Aorta (tissue), 5 donors: ENCODE data around the gene TAF3. TPM values are rescaled to one million over a fixed set of nuclear protein-coding genes. Genes with fewer than 3 reads are reported as not detected.

Source experiments
- ATAC-seq: fragments of 200-7000 bp; cut with Tn5 transposase; one replicate; pipeline ENCODE4 v1.9.1; 2022; ENCODE audit warnings: moderate library complexity; ENCODE audit not compliant: low FRiP score
- DNase-seq, 2 donors: peaks; one replicate each; pipeline ENCODE4 v3.0.0-alpha.2; 2020
- H3K27ac ChIP-seq, 2 donors: one replicate each; pipeline ENCODE4 v1.5.1; 2013; ENCODE audit warnings: low read length in 2 of 2, mild to moderate bottlenecking in 2 of 2, moderate library complexity in 2 of 2, control low read depth in 1 of 2, inconsistent platforms in 1 of 2, low read depth in 1 of 2
- H3K27me3 ChIP-seq, 2 donors: one replicate each; pipeline ENCODE4 v1.6.1; 2013; ENCODE audit warnings: control low read depth in 1 of 2, low read length in 1 of 2, mild to moderate bottlenecking in 1 of 2, moderate library complexity in 1 of 2; ENCODE audit not compliant: insufficient read depth in 2 of 2, control insufficient read depth in 1 of 2
- H3K36me3 ChIP-seq, 2 donors: one replicate each; pipeline ENCODE4 v1.6.1; 2013; ENCODE audit warnings: control low read depth in 1 of 2, low read length in 1 of 2, mild to moderate bottlenecking in 1 of 2; ENCODE audit not compliant: insufficient read depth in 2 of 2, control insufficient read depth in 1 of 2
- H3K4me1 ChIP-seq, 2 donors: one replicate each; pipeline ENCODE4 v1.6.1; 2013; ENCODE audit warnings: low read length in 2 of 2, control low read depth in 1 of 2, mild to moderate bottlenecking in 1 of 2, moderate library complexity in 1 of 2; ENCODE audit not compliant: insufficient read depth in 2 of 2, control insufficient read depth in 1 of 2
- H3K4me3 ChIP-seq, 2 donors: one replicate each; pipeline ENCODE4 v1.5.1; 2013; ENCODE audit warnings: low read length in 2 of 2, control low read depth in 1 of 2, mild to moderate bottlenecking in 1 of 2
- H3K9me3 ChIP-seq: one replicate; pipeline ENCODE4 v1.6.1; 2013; ENCODE audit warnings: mild to moderate bottlenecking, low read length; ENCODE audit not compliant: control insufficient read depth
- WGBS, 2 donors: extraction: QIAGEN DNeasy Blood & Tissue Kit; methylation state at CpG; one replicate each; pipeline ENCODE4 v1.1.7; 2013; 5-methylcytosine and 5-hydroxymethylcytosine counted together
- intact Hi-C, 2 donors: fragments of 100-400 bp; cut with DNase I; formaldehyde crosslinking; loops; one replicate each; pipeline versions ENCODE4 v1.14.2 to v1.15.0; 2022
- polyA plus RNA-seq, 2 donors: library from polyadenylated mRNA; stranded (reverse); fragments of 200-250 nt; gene quantifications; one replicate each; pipeline ENCODE4 v1.2.3, GENCODE V29; 2013
- total RNA-seq, 2 donors: library from RNA; stranded (reverse); fragmentation: NEBNext Ultra II Directional; extraction: Animal tissue kit (Norgen Biotek cat#: 25700); gene quantifications; one replicate each; pipeline ENCODE4 v1.2.1, GENCODE V29; 2021
- donor health status: healthy with polysubstance abuse.
- donor health status: Bipolar disorder and iron deficiency.
- donor health status: DM: no; HTN: no; CAD: no.
- donor health status: DM: no; HTN: no; CAD: no.
- donor health status: DM: yes; HTN: yes; CAD: no.

TAF3 gene
- total and polyA plus RNA-seq, 4 donors = 3.4 to 11.4 (median 8.6) TPM

- DNase-seq (no peak), ATAC-seq (no peak)
- H3K4me3 ChIP-seq = no peak overlapping the region
- H3K27me3 ChIP-seq = no peaks in the 10 kb centered on the region
- intact Hi-C loops = no loop called here
- H3K36me3 ChIP-seq = peaks cover 2% of the 10 kb centered on the region in 2 donors
- H3K27ac ChIP-seq = no peak overlapping the region
- H3K9me3 ChIP-seq = no peaks in the 10 kb centered on the region
- no peaks in the 10 kb centered on the region for H3K4me1 ChIP-seq
- 30 to 32% methylated on average over 6 of the region's 6 CpGs for WGBS, 2 donors
Observed at GRCh38 chr10:7969623-7970022, 151.3 kb downstream of the TAF3 start.

GRCh38 chr10:7971949-7972348 is 153.6 kb downstream of the TAF3 start:
- ATAC-seq (no peak), DNase-seq (no peak)
- Histone ChIP-seq H3K27ac (no peak overlapping the region), H3K36me3 (peaks cover 0 to 2% of the 10 kb centered on the region in 2 donors), H3K9me3 (no peaks in the 10 kb centered on the region), H3K4me3 (no peak overlapping the region), H3K27me3 (no peaks in the 10 kb centered on the region), H3K4me1 (no peaks in the 10 kb centered on the region)
- intact Hi-C loops = no loop called here
- WGBS, 2 donors = 66 to 72% methylated on average over 3 of the region's 3 CpGs

- 95 to 97% methylated on average over 2 of the region's 2 CpGs for WGBS, 2 donors
- no peak overlapping the region for H3K4me3 ChIP-seq
- no peak for DNase-seq
- no peaks in the 10 kb centered on the region for H3K36me3 ChIP-seq
- H3K4me1 ChIP-seq = no peaks in the 10 kb centered on the region
- ATAC-seq = no peak
- H3K27me3 ChIP-seq = no peaks in the 10 kb centered on the region
- intact Hi-C loops = no loop called here
- no peak overlapping the region for H3K27ac ChIP-seq
- H3K9me3 ChIP-seq = no peaks in the 10 kb centered on the region
Observed at GRCh38 chr10:7972367-7972766, 154.1 kb downstream of the TAF3 start.

- ATAC-seq = no peak
Observed at GRCh38 chr10:7980196-7980595, 161.9 kb downstream of the TAF3 start.

GRCh38 chr10:7982727-7983126 is 164.4 kb downstream of the TAF3 start:
- WGBS, 2 donors = 87 to 90% methylated on average over 5 of the region's 5 CpGs
- no peak overlapping the region for H3K4me3 ChIP-seq
- H3K9me3 ChIP-seq = no peaks in the 10 kb centered on the region
- DNase-seq = no peak
- H3K36me3 ChIP-seq = peaks cover 0 to 4% of the 10 kb centered on the region in 2 donors
- intact Hi-C loops = no loop called here
- H3K27me3 ChIP-seq = no peaks in the 10 kb centered on the region
- no peak overlapping the region for H3K27ac ChIP-seq
- no peak for ATAC-seq
- H3K4me1 ChIP-seq = no peaks in the 10 kb centered on the region

More at GRCh38 chr10:7980196-7980595, 161.9 kb downstream of the TAF3 start:
- DNase-seq = no peak
- 91 to 95% methylated on average over 1 of the region's 1 CpG for WGBS, 2 donors
- Histone ChIP-seq H3K27me3 (no peaks in the 10 kb centered on the region), H3K9me3 (no peaks in the 10 kb centered on the region), H3K4me1 (no peaks in the 10 kb centered on the region), H3K4me3 (no peak overlapping the region), H3K27ac (no peak overlapping the region), H3K36me3 (peaks cover 0 to 4% of the 10 kb centered on the region in 2 donors)
- intact Hi-C loops = no loop called here

GRCh38 chr10:7984325-7984724 is 166.0 kb downstream of the TAF3 start:
- Histone ChIP-seq H3K27me3 (no peaks in the 10 kb centered on the region), H3K27ac (no peak overlapping the region), H3K9me3 (no peaks in the 10 kb centered on the region), H3K36me3 (no peaks in the 10 kb centered on the region), H3K4me3 (no peak overlapping the region), H3K4me1 (no peaks in the 10 kb centered on the region)
- WGBS, 2 donors = 96 to 98% methylated on average over 3 of the region's 3 CpGs
- intact Hi-C loops = no loop called here
- DNase-seq (no peak), ATAC-seq (no peak)

GRCh38 chr10:7984896-7985295 is 166.6 kb downstream of the TAF3 start:
- H3K4me3 ChIP-seq = no peak overlapping the region
- WGBS, 2 donors = 87 to 88% methylated on average over 7 of the region's 7 CpGs
- no peaks in the 10 kb centered on the region for H3K4me1 ChIP-seq
- intact Hi-C loops = no loop called here
- DNase-seq (no peak), ATAC-seq (no peak)
- no peaks in the 10 kb centered on the region for H3K27me3 ChIP-seq
- no peaks in the 10 kb centered on the region for H3K36me3 ChIP-seq
- no peaks in the 10 kb centered on the region for H3K9me3 ChIP-seq
- H3K27ac ChIP-seq = no peak overlapping the region

- no peak overlapping the region for H3K4me3 ChIP-seq
- H3K27me3 ChIP-seq = no peaks in the 10 kb centered on the region
- H3K36me3 ChIP-seq = no peaks in the 10 kb centered on the region
- ATAC-seq (no peak), DNase-seq (no peak)
- no peak overlapping the region for H3K27ac ChIP-seq
- WGBS, 2 donors = 76 to 78% methylated on average over 4 of the region's 4 CpGs
- intact Hi-C loops = no loop called here
- H3K4me1 ChIP-seq = no peaks in the 10 kb centered on the region
- no peaks in the 10 kb centered on the region for H3K9me3 ChIP-seq
Observed at GRCh38 chr10:7986851-7987250, 168.5 kb downstream of the TAF3 start.

GRCh38 chr10:7988989-7989388 is 170.7 kb downstream of the TAF3 start:
- DNase-seq = no peak
- H3K27me3 ChIP-seq = no peaks in the 10 kb centered on the region
- no peak overlapping the region for H3K4me3 ChIP-seq
- no peak overlapping the region for H3K27ac ChIP-seq
- no peak for ATAC-seq
- H3K36me3 ChIP-seq = no peaks in the 10 kb centered on the region
- no peaks in the 10 kb centered on the region for H3K9me3 ChIP-seq
- 98 to 100% methylated on average over 2 of the region's 2 CpGs for WGBS, 2 donors
- intact Hi-C loops = no loop called here
- H3K4me1 ChIP-seq = no peaks in the 10 kb centered on the region
